Liver (tissue), 3 donors: ENCODE results near the gene GAPVD1.
"Not testable (repeated sequence)": the region's sequence is repeated elsewhere in the genome, so short reads cannot be mapped to it uniquely, and the experiment has no call there.

Source experiments
- EGR1 ChIP-seq, 2 donors: IDR thresholded peaks; 2 replicates each; pipeline ENCODE4 v1.6.1; 2016 to 2018; ENCODE audit warnings: antibody characterized with exemption in 2 of 2, low read depth in 2 of 2
- FOXA1 ChIP-seq: IDR thresholded peaks from 2 replicates; pipeline ENCODE4 v1.6.1; 2016; ENCODE audit warnings: antibody characterized with exemption
- JUND ChIP-seq, 2 donors: IDR thresholded peaks; 2 replicates each; pipeline ENCODE4 v1.6.1; 2016; ENCODE audit warnings: antibody characterized with exemption in 2 of 2
- RAD21 ChIP-seq, 2 donors: IDR thresholded peaks; 2 replicates each; pipeline ENCODE4 v1.6.1; 2016; ENCODE audit warnings: antibody characterized with exemption in 2 of 2, mild to moderate bottlenecking in 2 of 2
- RXRA ChIP-seq, 2 donors: IDR thresholded peaks; 2 replicates each; pipeline ENCODE4 v1.6.1; 2017 to 2018; ENCODE audit warnings: antibody characterized with exemption in 2 of 2, mild to moderate bottlenecking in 1 of 2
- SP1 ChIP-seq: IDR thresholded peaks from 2 replicates; pipeline ENCODE4 v1.6.1; 2018; ENCODE audit warnings: antibody characterized with exemption, mild to moderate bottlenecking
- YY1 ChIP-seq: IDR thresholded peaks from 2 replicates; pipeline ENCODE4 v1.6.1; 2016; ENCODE audit warnings: antibody characterized with exemption, mild to moderate bottlenecking
- TF ChIP-seq, protein P1 (sequence below): IDR thresholded peaks from 2 replicates; pipeline ENCODE4 v1.6.1; 2016; ENCODE audit warnings: antibody characterized with exemption
- TF ChIP-seq, protein P2 (sequence below): IDR thresholded peaks from 2 replicates; pipeline ENCODE4 v1.6.1; 2016; ENCODE audit warnings: antibody characterized with exemption
- TF ChIP-seq, protein P3 (sequence below): fragments of 150-350 bp; IDR thresholded peaks from 2 replicates; pipeline ENCODE4 v1.5.1; 2017; ENCODE audit warnings: improper control_type of control experiment, low read depth, low read length; ENCODE audit not compliant: missing input control
- donor health status: healthy.
- donor health status: healthy.

DNA sequence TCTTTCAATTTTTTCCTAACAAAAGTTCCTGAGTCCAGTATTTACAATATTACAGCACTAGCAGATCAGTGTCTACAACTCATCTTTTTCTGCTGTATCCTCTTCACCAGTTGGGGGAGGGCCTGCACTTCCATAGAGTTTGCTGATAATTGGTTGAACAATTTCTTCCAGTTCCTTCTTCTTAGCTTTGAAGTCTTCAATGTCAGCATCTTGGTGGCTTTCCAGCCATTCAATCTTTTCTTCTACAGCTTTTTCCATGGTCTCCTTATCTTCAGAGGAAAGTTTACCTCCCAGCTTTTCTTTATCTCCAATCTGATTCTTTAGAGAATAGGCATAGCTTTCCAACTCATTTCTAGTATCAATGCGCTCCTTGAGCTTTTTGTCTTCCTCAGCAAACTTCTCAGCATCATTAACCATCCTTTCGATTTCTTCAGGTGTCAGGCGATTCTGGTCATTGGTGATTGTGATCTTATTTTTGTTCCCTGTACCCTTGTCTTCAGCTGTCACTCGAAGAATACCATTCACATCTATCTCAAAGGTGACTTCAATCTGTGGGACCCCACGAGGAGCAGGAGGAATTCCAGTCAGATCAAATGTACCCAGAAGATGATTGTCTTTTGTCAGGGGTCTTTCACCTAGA is 25.0 kb upstream of the GAPVD1 start:
- TF ChIP-seq, protein P1, sequence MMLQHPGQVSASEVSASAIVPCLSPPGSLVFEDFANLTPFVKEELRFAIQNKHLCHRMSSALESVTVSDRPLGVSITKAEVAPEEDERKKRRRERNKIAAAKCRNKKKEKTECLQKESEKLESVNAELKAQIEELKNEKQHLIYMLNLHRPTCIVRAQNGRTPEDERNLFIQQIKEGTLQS = not testable (repeated sequence)
- TF ChIP-seq, protein P2, sequence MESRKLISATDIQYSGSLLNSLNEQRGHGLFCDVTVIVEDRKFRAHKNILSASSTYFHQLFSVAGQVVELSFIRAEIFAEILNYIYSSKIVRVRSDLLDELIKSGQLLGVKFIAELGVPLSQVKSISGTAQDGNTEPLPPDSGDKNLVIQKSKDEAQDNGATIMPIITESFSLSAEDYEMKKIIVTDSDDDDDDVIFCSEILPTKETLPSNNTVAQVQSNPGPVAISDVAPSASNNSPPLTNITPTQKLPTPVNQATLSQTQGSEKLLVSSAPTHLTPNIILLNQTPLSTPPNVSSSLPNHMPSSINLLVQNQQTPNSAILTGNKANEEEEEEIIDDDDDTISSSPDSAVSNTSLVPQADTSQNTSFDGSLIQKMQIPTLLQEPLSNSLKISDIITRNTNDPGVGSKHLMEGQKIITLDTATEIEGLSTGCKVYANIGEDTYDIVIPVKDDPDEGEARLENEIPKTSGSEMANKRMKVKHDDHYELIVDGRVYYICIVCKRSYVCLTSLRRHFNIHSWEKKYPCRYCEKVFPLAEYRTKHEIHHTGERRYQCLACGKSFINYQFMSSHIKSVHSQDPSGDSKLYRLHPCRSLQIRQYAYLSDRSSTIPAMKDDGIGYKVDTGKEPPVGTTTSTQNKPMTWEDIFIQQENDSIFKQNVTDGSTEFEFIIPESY = not testable (repeated sequence)
- TF ChIP-seq, protein P3, sequence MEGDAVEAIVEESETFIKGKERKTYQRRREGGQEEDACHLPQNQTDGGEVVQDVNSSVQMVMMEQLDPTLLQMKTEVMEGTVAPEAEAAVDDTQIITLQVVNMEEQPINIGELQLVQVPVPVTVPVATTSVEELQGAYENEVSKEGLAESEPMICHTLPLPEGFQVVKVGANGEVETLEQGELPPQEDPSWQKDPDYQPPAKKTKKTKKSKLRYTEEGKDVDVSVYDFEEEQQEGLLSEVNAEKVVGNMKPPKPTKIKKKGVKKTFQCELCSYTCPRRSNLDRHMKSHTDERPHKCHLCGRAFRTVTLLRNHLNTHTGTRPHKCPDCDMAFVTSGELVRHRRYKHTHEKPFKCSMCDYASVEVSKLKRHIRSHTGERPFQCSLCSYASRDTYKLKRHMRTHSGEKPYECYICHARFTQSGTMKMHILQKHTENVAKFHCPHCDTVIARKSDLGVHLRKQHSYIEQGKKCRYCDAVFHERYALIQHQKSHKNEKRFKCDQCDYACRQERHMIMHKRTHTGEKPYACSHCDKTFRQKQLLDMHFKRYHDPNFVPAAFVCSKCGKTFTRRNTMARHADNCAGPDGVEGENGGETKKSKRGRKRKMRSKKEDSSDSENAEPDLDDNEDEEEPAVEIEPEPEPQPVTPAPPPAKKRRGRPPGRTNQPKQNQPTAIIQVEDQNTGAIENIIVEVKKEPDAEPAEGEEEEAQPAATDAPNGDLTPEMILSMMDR = not testable (repeated sequence)
- peak in 1 of 2 donors; percentile 13 for TF ChIP-seq RAD21 (IDR thresholded peaks at IDR 0.05)
- TF ChIP-seq SP1; EGR1 (IDR thresholded peaks at IDR 0.05; ENCODE audit: low read depth in 2 of 2); RXRA (IDR thresholded peaks at IDR 0.05); YY1; FOXA1; JUND (IDR thresholded peaks at IDR 0.05): not testable (repeated sequence)
